GM21447 (cell line): ENCODE data around the gene TSC22D1.

Experiments used
- ATAC-seq: cut with Tn5 transposase; IDR thresholded peaks from one replicate; pipeline ENCODE4 v1.9.1; 2021; ENCODE audit not compliant: unreplicated experiment

Gene TSC22D1

GRCh38 chr13:44433863-44434765 is 142.0 kb downstream of the TSC22D1 start:
- no peak for ATAC-seq

- ATAC-seq: no peak
Measured at GRCh38 chr13:44432650-44433049, 143.5 kb downstream of the TSC22D1 start.

GRCh38 chr13:44431150-44431549 is 145.0 kb downstream of the TSC22D1 start:
- ATAC-seq: no peak

- ATAC-seq: no peak
Measured at GRCh38 chr13:44429311-44429710, 146.8 kb downstream of the TSC22D1 start.

GRCh38 chr13:44426461-44426860 is 149.7 kb downstream of the TSC22D1 start:
- no peak for ATAC-seq

GRCh38 chr13:44425815-44426078 is 150.4 kb downstream of the TSC22D1 start:
- no peak for ATAC-seq

- ATAC-seq: no peak
Measured at GRCh38 chr13:44425041-44425814, 150.9 kb downstream of the TSC22D1 start.

- no peak for ATAC-seq
Measured at GRCh38 chr13:44423824-44424223, 152.3 kb downstream of the TSC22D1 start.

- no peak for ATAC-seq
Measured at GRCh38 chr13:44422755-44423643, 153.1 kb downstream of the TSC22D1 start.

- ATAC-seq: no peak
Measured at GRCh38 chr13:44421853-44422525, 154.1 kb downstream of the TSC22D1 start.

- ATAC-seq: no peak
Measured at GRCh38 chr13:44420376-44421220, 155.5 kb downstream of the TSC22D1 start.

GRCh38 chr13:44417876-44418275 is 158.3 kb downstream of the TSC22D1 start:
- no peak for ATAC-seq

- ATAC-seq: no peak
Measured at GRCh38 chr13:44417446-44417845, 158.7 kb downstream of the TSC22D1 start.

- ATAC-seq: no peak
Measured at GRCh38 chr13:44416744-44417143, 159.4 kb downstream of the TSC22D1 start.

- ATAC-seq: no peak
Measured at GRCh38 chr13:44416301-44416700, 159.8 kb downstream of the TSC22D1 start.

GRCh38 chr13:44415815-44416214 is 160.3 kb downstream of the TSC22D1 start:
- ATAC-seq: no peak

GRCh38 chr13:44414716-44415115 is 161.4 kb downstream of the TSC22D1 start:
- no peak for ATAC-seq

- ATAC-seq: no peak
Measured at GRCh38 chr13:44413095-44413494, 163.0 kb downstream of the TSC22D1 start.

- no peak for ATAC-seq
Measured at GRCh38 chr13:44412346-44412935, 163.7 kb downstream of the TSC22D1 start.
